MCF 10A (cell line): ENCODE data around the gene CNBP. TPM values are rescaled to one million over a fixed set of nuclear protein-coding genes. Genes with fewer than 3 reads are reported as not detected.
A peak's percentile ranks its signal among the peaks of the same experiment; 100 is the strongest.

Experiments used
- BruUV-seq: library from RNA; stranded (reverse); fragments of 400-500 nt; replicated peaks from 2 replicates; lab custom pipeline; 2021; lab: Mats Ljungman, UMichigan
- CTCF ChIA-PET: fragments of 300-600 bp; sonication (Branson Sonifier 250); formaldehyde crosslinking; extraction: SDS; loops from one replicate; lab custom pipeline; 2021; ENCODE audit warnings: antibody characterized with exemption, inconsistent platforms; lab: Yijun Ruan, JAX
- POLR2A ChIA-PET: fragments of 300-600, 350-650 bp; sonication (Branson Sonifier 250); formaldehyde crosslinking; extraction: SDS; loops from one replicate; lab custom pipeline; 2020; ENCODE audit warnings: antibody characterized with exemption, inconsistent platforms; lab: Yijun Ruan, JAX
- DNase-seq: peaks from one replicate; pipeline ENCODE4 v3.0.0-alpha.2; 2018; ENCODE audit not compliant: unreplicated experiment
- H3K27ac Mint-ChIP-seq: one replicate; pipeline ENCODE4 v1.8.0; 2022; ENCODE audit warnings: mild to moderate bottlenecking, low read depth, mixed read lengths; ENCODE audit not compliant: unreplicated experiment
- H3K27me3 Mint-ChIP-seq: one replicate; pipeline ENCODE4 v1.8.0; 2022; ENCODE audit warnings: mixed read lengths; ENCODE audit not compliant: insufficient read depth, unreplicated experiment
- H3K36me3 Mint-ChIP-seq: one replicate; pipeline ENCODE4 v1.8.0; 2022; ENCODE audit warnings: mild to moderate bottlenecking, moderate library complexity, mixed read lengths; ENCODE audit not compliant: insufficient read depth, unreplicated experiment
- H3K4me1 Mint-ChIP-seq: one replicate; pipeline ENCODE4 v1.8.0; 2022; ENCODE audit warnings: mixed read lengths; ENCODE audit not compliant: insufficient read depth, unreplicated experiment
- H3K4me3 Mint-ChIP-seq: one replicate; pipeline ENCODE4 v1.8.0; 2022; ENCODE audit warnings: mild to moderate bottlenecking, moderate library complexity, mixed read lengths; ENCODE audit not compliant: unreplicated experiment
- H3K9me3 Mint-ChIP-seq: one replicate; pipeline ENCODE4 v1.8.0; 2022; ENCODE audit warnings: mixed read lengths; ENCODE audit not compliant: unreplicated experiment
- intact Hi-C: fragments of 100-400 bp; cut with micrococcal nuclease; formaldehyde crosslinking; loops from 2 replicates; pipeline ENCODE4 v1.14.1; 2022
- total RNA-seq: library from RNA; stranded (reverse); gene quantifications from 2 replicates; pipeline ENCODE4 v1.2.3, GENCODE V29; 2022
- TF ChIP-seq, protein P1 (sequence below): fragments of 200-600 bp; IDR thresholded peaks from one replicate; pipeline ENCODE4 v1.8.0; 2022; ENCODE audit warnings: antibody characterized with exemption, mild to moderate bottlenecking; ENCODE audit not compliant: unreplicated experiment

CNBP gene
- total RNA-seq, 1 experiment from 2014 or later = 519 TPM

- H3K36me3 Mint-ChIP-seq = no peaks in the 10 kb centered on the region
- BruUV-seq = no TSS peak
- no peak overlapping the region for H3K4me3 Mint-ChIP-seq
- H3K27me3 Mint-ChIP-seq = no peaks in the 10 kb centered on the region
- TF ChIP-seq, protein P1, sequence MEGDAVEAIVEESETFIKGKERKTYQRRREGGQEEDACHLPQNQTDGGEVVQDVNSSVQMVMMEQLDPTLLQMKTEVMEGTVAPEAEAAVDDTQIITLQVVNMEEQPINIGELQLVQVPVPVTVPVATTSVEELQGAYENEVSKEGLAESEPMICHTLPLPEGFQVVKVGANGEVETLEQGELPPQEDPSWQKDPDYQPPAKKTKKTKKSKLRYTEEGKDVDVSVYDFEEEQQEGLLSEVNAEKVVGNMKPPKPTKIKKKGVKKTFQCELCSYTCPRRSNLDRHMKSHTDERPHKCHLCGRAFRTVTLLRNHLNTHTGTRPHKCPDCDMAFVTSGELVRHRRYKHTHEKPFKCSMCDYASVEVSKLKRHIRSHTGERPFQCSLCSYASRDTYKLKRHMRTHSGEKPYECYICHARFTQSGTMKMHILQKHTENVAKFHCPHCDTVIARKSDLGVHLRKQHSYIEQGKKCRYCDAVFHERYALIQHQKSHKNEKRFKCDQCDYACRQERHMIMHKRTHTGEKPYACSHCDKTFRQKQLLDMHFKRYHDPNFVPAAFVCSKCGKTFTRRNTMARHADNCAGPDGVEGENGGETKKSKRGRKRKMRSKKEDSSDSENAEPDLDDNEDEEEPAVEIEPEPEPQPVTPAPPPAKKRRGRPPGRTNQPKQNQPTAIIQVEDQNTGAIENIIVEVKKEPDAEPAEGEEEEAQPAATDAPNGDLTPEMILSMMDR = no peak
- peaks cover 5% of the 10 kb centered on the region for H3K4me1 Mint-ChIP-seq
- DNase-seq = no peak
- POLR2A ChIA-PET = interaction anchor here (1.1 kb wide), 1 partner anchor 12 kb away, joined by 3 read pairs; no protein-coding TSS in a partner anchor
- CTCF ChIA-PET = interaction anchor here (0.7 kb wide), 1 partner anchor 1457 kb away, joined by 3 read pairs; no protein-coding TSS in a partner anchor
- intact Hi-C loops = no loop called here
- no peak overlapping the region for H3K27ac Mint-ChIP-seq
- H3K9me3 Mint-ChIP-seq = no peaks in the 10 kb centered on the region
These were observed 35.0 kb upstream of the CNBP start for GRCh38 chr3:129218742-129219141.

DNA sequence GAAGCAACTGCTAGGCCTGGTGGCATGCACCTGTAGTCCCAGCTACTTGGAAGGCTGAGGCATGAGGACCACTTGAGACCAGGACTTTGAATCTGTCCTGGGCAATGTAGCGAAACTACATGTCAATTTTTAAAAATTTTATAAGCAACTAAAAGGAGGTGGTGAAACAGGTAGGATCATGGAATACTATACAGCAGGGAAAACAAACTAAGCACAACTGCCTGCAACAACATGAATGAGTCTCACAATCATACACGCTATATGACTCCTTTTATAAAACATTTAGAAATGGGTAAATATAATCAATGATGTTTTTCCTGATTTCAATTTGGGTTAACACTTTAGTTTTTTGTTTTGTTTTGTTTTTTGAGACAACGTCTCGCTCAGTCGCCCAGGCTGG, 29.5 kb upstream of the CNBP start:
- intact Hi-C loops = no loop called here
- TF ChIP-seq, protein P1 = no peak
- DNase-seq = no peak
- Mint-ChIP-seq H3K27ac (no peak overlapping the region), H3K27me3 (no peaks in the 10 kb centered on the region), H3K4me3 (no peak overlapping the region), H3K36me3 (peaks cover 5% of the 10 kb centered on the region), H3K4me1 (peaks cover 12% of the 10 kb centered on the region), H3K9me3 (no peaks in the 10 kb centered on the region)
- CTCF ChIA-PET = interaction anchor here (0.9 to 2.0 kb wide), 4 partner anchors 8 to 31 kb away, joined by 3 to 8 read pairs (median 4); no protein-coding TSS in a partner anchor
- BruUV-seq = no TSS peak
- POLR2A ChIA-PET = interaction anchor here (0.9 to 4.0 kb wide), 7 partner anchors 12 to 51 kb away, joined by 3 to 65 read pairs (median 6); partner anchors contain the start of gene CNBP

DNA sequence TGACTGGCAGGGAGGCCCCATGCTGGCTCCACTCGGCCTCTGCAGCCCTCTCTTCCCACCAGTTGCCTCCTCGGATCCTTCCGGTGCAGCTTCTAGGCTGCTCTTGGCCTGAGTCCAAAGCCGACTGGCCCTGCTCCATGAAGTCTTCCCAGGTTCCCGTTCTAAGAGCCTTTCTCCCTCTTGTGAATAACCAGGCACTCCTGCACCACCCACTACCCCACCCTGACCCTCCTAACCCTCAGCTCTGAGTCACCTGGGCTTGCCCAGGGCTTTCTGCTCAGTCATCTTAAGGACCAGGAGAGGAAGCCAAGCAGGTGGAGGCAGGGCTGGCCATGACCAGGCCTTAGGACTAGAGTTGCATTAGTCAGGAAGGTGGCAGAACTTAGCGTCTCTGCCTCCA, 28.1 kb upstream of the CNBP start:
- no TSS peak for BruUV-seq
- peak; percentile 98 for DNase-seq
- peaks cover 5% of the 10 kb centered on the region for H3K36me3 Mint-ChIP-seq
- no peaks in the 10 kb centered on the region for H3K9me3 Mint-ChIP-seq
- peaks cover 12% of the 10 kb centered on the region for H3K4me1 Mint-ChIP-seq
- ChIA-PET CTCF (interaction anchor here (1.0 to 1.9 kb wide), 2 partner anchors 26 to 34 kb away, joined by 4 to 8 read pairs; no protein-coding TSS in a partner anchor), POLR2A (interaction anchor here (0.8 to 4.0 kb wide), 16 partner anchors 10 to 104 kb away, joined by 3 to 65 read pairs (median 7); partner anchors contain the start of genes CNBP and COPG1)
- intact Hi-C loops = loop anchor here (1.0 kb wide), 2 partner anchors 27 to 34 kb away; no protein-coding TSS in a partner anchor
- H3K27ac Mint-ChIP-seq = peak overlapping the region; percentile 63
- H3K27me3 Mint-ChIP-seq = no peaks in the 10 kb centered on the region
- peak overlapping the region; percentile 12 for H3K4me3 Mint-ChIP-seq
- TF ChIP-seq, protein P1 = no peak

- TF ChIP-seq, protein P1 = no peak
- ChIA-PET CTCF (interaction anchor here (1.0 to 1.9 kb wide), 2 partner anchors 26 to 35 kb away, joined by 4 to 8 read pairs; no protein-coding TSS in a partner anchor), POLR2A (interaction anchor here (0.8 to 4.0 kb wide), 16 partner anchors 10 to 105 kb away, joined by 3 to 65 read pairs (median 7); partner anchors contain the start of genes CNBP and COPG1)
- H3K27ac Mint-ChIP-seq = peak overlapping the region; percentile 63
- H3K27me3 Mint-ChIP-seq = no peaks in the 10 kb centered on the region
- no peak for DNase-seq
- peaks cover 5% of the 10 kb centered on the region for H3K36me3 Mint-ChIP-seq
- intact Hi-C loops = loop anchor here (1.0 kb wide), 1 partner anchor 27 kb away; no protein-coding TSS in a partner anchor
- no peaks in the 10 kb centered on the region for H3K9me3 Mint-ChIP-seq
- H3K4me3 Mint-ChIP-seq = peak overlapping the region; percentile 12
- H3K4me1 Mint-ChIP-seq = peaks cover 12% of the 10 kb centered on the region
- no TSS peak for BruUV-seq
These were observed 27.6 kb upstream of the CNBP start for GRCh38 chr3:129211345-129211744.
